NOMO-1 (cell line): ENCODE measurements around the gene TLR3.

Experiments
- DNase-seq, 2 experiments: peaks; one replicate each; lab custom pipeline; 2025; ENCODE audit not compliant: unreplicated experiment in 2 of 2; lab: John Stamatoyannopoulos, UW

Gene TLR3

GRCh38 chr4:186104114-186104889, 35.3 kb downstream of the TLR3 start, which contains the start of gene FAM149A:
FAM149A (plus strand) TSS chr4:186104704.
- DNase-seq = no peak

DNA sequence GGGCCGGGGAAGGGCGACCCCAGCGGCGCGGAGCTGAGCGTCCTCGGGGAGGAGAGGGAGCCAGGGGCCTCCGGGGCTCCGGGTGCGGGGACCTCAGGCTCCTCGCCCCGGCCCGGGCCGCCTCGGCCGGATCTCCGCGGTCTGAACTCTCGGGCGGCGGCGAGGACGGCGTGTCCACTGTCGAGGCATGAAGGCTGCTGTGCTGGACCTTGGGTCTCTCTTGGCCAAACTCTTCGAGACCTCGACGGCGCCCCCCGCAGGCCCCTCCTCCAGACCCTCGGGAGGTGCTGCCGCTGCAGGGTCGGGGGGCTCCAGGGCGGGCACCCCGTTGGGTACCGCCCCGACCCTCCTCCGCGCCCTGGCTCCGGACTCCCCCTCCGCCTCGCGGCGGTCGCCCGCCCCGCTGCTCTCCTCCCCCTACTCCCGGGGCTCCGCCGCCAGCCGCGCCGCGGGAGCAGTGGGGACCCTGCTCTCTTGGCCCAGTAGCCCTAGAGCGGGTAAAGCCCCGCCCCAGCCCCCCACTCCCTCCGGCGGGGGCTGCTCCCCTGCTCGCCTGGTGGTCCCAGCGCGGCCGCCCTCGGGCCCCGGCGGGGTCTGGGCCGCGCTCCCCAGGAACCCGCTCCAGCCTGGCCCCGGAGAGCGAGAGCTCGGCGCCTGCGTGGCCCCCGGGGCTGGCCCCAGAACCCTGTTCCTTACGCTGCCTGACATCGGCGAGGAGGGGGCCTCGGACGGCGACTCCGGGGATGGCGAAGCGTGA, 36.1 kb downstream of the TLR3 start:
- DNase-seq = no peak

GRCh38 chr4:186105647-186106321, 36.8 kb downstream of the TLR3 start:
- DNase-seq = no peak

GRCh38 chr4:186107947-186108346, 39.0 kb downstream of the TLR3 start:
- DNase-seq = no peak

GRCh38 chr4:186108391-186108790, 39.4 kb downstream of the TLR3 start:
- DNase-seq = no peak

- no peak for DNase-seq
These were observed 40.3 kb downstream of the TLR3 start for GRCh38 chr4:186109245-186109644.

- DNase-seq = no peak
These were observed 47.7 kb downstream of the TLR3 start for GRCh38 chr4:186116697-186117096.

GRCh38 chr4:186118582-186118981, 49.6 kb downstream of the TLR3 start:
- no peak for DNase-seq

- DNase-seq = no peak
These were observed 52.1 kb downstream of the TLR3 start for GRCh38 chr4:186121057-186121456.

DNA sequence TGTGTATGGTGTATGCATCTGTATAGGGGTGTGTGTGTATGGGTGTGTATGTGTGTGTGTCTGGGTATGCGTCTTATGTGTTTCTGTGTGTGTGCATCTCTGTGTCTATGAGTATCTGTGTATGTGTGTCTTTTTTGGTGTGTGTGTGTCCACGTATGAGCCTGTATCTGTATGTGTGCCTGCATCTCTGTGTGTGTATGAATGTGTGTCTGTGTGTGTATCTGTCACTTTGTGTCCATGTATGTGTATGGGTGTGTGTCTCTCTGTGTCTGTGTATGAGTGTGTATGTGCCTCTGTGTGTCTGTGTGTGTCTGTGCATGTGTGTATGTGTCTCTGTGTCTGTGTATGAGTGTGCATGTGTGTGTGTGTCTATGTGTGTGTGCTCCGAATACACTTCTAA, 59.9 kb downstream of the TLR3 start:
- no peak for DNase-seq

GRCh38 chr4:186131935-186132334, 63.0 kb downstream of the TLR3 start:
- no peak for DNase-seq

DNA sequence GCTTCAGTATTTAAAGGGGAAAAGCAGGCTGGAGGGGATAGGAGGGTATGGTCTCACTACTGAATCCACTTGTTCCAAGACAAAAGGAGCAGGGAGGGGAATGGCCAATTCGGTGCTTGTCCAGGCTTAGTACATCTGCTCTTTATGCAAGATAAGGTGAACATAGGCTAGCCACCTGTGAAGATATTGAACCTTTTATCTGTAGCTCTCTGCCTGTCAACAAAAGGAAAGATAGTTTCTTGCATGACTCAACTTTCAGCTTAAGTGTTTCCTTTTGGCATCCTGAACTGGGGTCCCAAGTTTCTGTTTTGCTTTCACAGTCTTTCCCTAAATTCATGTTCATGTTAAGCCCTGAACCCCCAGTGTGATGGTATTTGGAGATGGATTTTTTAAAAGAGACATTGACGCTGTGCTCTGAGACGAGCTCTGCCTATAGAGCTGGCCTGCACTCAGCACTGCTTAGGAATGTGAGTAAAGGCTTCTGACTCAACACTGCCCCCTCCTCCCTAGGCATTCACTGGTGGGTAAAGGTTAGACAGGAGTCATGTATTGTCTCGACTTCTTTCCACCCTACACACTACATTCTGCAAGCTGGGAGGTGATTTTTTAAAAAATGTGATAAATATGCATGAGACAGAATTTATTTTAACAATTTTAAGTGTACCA, 63.8 kb downstream of the TLR3 start:
- DNase-seq = no peak

DNA sequence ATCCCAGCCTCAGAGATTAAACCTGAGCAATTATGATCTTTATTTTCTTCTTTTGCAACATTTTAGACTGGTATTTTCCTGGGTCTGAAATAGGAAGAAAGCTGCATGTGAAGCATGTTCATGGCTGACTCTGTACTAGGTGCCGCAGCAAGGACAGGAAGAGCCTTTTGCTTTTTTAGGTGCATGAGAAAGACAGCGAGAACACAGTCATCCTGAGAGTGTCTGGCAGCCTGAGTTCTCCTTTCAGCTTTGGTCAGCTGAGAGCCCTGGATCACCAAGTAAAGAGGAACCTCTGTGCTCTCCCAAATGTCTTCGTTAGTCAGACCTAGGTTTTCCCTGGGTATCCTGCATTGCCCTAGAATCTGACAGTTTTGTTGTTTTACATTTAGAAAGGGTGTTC, 65.3 kb downstream of the TLR3 start:
- DNase-seq = peak in 1 of 2 experiments; percentile 71

GRCh38 chr4:186134861-186135260, 65.9 kb downstream of the TLR3 start:
- DNase-seq = no peak

DNA sequence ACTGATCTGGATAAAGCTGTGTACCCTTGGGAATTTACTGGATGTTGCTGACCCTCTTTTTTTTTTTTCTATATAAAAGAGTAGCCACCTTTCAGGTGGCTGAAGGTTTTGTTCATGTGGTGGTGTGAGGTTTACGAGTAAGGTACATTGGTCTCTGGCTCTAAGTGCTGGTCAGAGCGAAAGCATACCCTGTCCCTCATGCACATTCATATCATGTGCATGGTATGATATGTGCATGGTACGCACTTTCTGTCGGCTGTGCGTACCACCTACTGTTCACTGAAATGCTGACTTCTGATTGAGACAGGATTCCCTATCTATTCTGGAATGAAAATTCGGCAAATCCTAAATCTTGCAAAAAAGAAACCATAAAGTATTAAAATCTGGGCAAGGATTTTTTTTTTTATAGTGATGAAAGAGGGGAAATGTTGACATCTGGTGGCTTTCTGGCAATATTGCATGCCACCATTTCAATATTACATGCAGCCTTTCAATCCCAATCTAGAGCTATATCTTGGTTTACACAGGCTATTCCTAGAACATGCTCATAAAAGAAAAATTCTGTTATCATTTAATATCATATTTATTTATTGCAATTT, 68.3 kb downstream of the TLR3 start:
- DNase-seq = peak in 1 of 2 experiments; percentile 13
